H1 (cell line): ENCODE results near the gene ALDH1A2. TPM values are rescaled to one million over a fixed set of nuclear protein-coding genes. Genes with fewer than 3 reads are reported as not detected.

Experiments
- CTCF ChIA-PET: fragments of 300-600 bp; sonication (Branson Sonifier 250); formaldehyde crosslinking; loops from one replicate; lab custom pipeline; 2021; ENCODE audit not compliant: partially characterized antibody; lab: Charles Lee
- POLR2A ChIA-PET: fragments of 300-600 bp; sonication (Branson Sonifier 250); formaldehyde crosslinking; loops from one replicate; lab custom pipeline; 2021; ENCODE audit warnings: inconsistent platforms; ENCODE audit not compliant: partially characterized antibody; lab: Charles Lee
- DNase-seq, 2 experiments: peaks; one replicate each; pipeline versions ENCODE4 v3.0.0 to v3.0.0-alpha.2; 2010 to 2022; ENCODE audit warnings: low spot score in 2 of 2, low read depth in 1 of 2, mixed read lengths in 1 of 2
- FAIRE-seq: peaks from 2 replicates; lab custom pipeline; 2011; peaks lifted over from hg19 to GRCh38; lab: Jason Lieb, UNC
- H2AFZ ChIP-seq: 2 replicates; pipeline ENCODE4 v1.8.1; 2012; ENCODE audit warnings: low read length, inconsistent platforms
- H2AK5ac ChIP-seq: 2 replicates; pipeline ENCODE4 v1.6.1; 2013; ENCODE audit warnings: low read depth, low read length
- H2BK120ac ChIP-seq: replicated peaks from 2 replicates; pipeline ENCODE3; 2013; ENCODE audit warnings: low read depth, low read length, inconsistent platforms
- H2BK12ac ChIP-seq: 2 replicates; pipeline ENCODE4 v1.6.1; 2013; ENCODE audit warnings: low read depth, low read length
- H2BK15ac ChIP-seq: 2 replicates; pipeline ENCODE4 v1.6.1; 2013; ENCODE audit warnings: low read length
- H2BK20ac ChIP-seq: 2 replicates; pipeline ENCODE4 v1.6.1; 2013; ENCODE audit warnings: low read length
- H2BK5ac ChIP-seq: 2 replicates; pipeline ENCODE4 v1.6.1; 2013; ENCODE audit warnings: low read depth, low read length
- H3K14ac ChIP-seq: 2 replicates; pipeline ENCODE4 v1.6.1; 2013; ENCODE audit warnings: inconsistent platforms; ENCODE audit not compliant: insufficient read length
- H3K18ac ChIP-seq: 2 replicates; pipeline ENCODE4 v1.6.1; 2013; ENCODE audit warnings: low read length; ENCODE audit errors: extremely low read depth
- H3K23ac ChIP-seq: 2 replicates; pipeline ENCODE4 v1.6.1; 2013; ENCODE audit warnings: inconsistent platforms; ENCODE audit not compliant: insufficient read length
- H3K23me2 ChIP-seq: 2 replicates; pipeline ENCODE4 v1.6.1; 2013; ENCODE audit warnings: low read depth, low read length
- H3K27ac ChIP-seq: 2 replicates; pipeline ENCODE4 v1.6.1; 2011; ENCODE audit warnings: low read depth, low read length, inconsistent platforms
- H3K27me3 ChIP-seq, 4 experiments: replicated peaks in 1 of 4; 1 replicate in 1 of 4; 2 replicates in 3 of 4; pipeline versions ENCODE4 v1.6.1 to v1.8.1; 2011 to 2013; ENCODE audit warnings: low read length in 3 of 4, mild to moderate bottlenecking in 3 of 4, inconsistent platforms in 2 of 4, mixed read lengths in 2 of 4, moderate library complexity in 1 of 4; ENCODE audit not compliant: control insufficient read depth in 3 of 4, insufficient read depth in 3 of 4; ENCODE audit errors: extremely low read depth in 1 of 4
- H3K36me3 ChIP-seq, 4 experiments: 2 replicates each; pipeline versions ENCODE4 v1.6.1 to v1.8.1; 2011 to 2013; ENCODE audit warnings: mild to moderate bottlenecking in 4 of 4, low read length in 3 of 4, moderate library complexity in 2 of 4, control low read depth in 1 of 4, inconsistent platforms in 1 of 4; ENCODE audit not compliant: insufficient read depth in 4 of 4, control insufficient read depth in 2 of 4
- H3K4ac ChIP-seq: replicated peaks from 2 replicates; pipeline ENCODE3; 2013; ENCODE audit warnings: low read length, low read depth, mixed read lengths, inconsistent platforms; ENCODE audit not compliant: insufficient read length
- H3K4me1 ChIP-seq, 4 experiments: replicated peaks in 1 of 4; 1 replicate in 1 of 4; 2 replicates in 3 of 4; pipeline versions ENCODE4 v1.6.1 to v1.8.1; 2011 to 2013; ENCODE audit warnings: low read length in 3 of 4, inconsistent platforms in 2 of 4, mixed read lengths in 1 of 4; ENCODE audit not compliant: insufficient read depth in 4 of 4, control insufficient read depth in 3 of 4
- H3K4me2 ChIP-seq, 2 experiments: 2 replicates each; pipeline versions ENCODE4 v1.6.1 to v1.8.1; 2011 to 2013; ENCODE audit warnings: low read depth in 2 of 2, low read length in 2 of 2, control low read depth in 1 of 2, inconsistent platforms in 1 of 2, mild to moderate bottlenecking in 1 of 2; ENCODE audit not compliant: insufficient read depth in 1 of 2
- H3K4me3 ChIP-seq, 4 experiments: fragments of 200-600, 300-600 bp in 1 of 4; sonication (generic), shearing (Covaris generic), sonication (Bioruptor Twin) in 1 of 4; 2 replicates each; pipeline versions ENCODE4 v1.5.1 to v1.8.1; 2011 to 2016; ENCODE audit warnings: low read length in 4 of 4, low read depth in 3 of 4, control low read depth in 2 of 4, inconsistent platforms in 2 of 4, mild to moderate bottlenecking in 2 of 4, mixed read lengths in 1 of 4, moderate library complexity in 1 of 4; ENCODE audit not compliant: insufficient read depth in 2 of 4; ENCODE audit errors: extremely low read depth in 1 of 4
- H3K56ac ChIP-seq: replicated peaks from 2 replicates; pipeline ENCODE3; 2013; ENCODE audit warnings: low read depth, mild to moderate bottlenecking, mixed read lengths, low read length, inconsistent platforms; ENCODE audit not compliant: insufficient read length
- H3K79me1 ChIP-seq: 2 replicates; pipeline ENCODE4 v1.6.1; 2013; ENCODE audit warnings: low read depth, low read length, control low read depth
- H3K79me2 ChIP-seq, 2 experiments: 2 replicates each; pipeline versions ENCODE4 v1.6.1 to v1.8.1; 2012 to 2013; ENCODE audit warnings: low read length in 2 of 2, mild to moderate bottlenecking in 2 of 2, inconsistent platforms in 1 of 2; ENCODE audit not compliant: insufficient read depth in 2 of 2, control insufficient read depth in 1 of 2
- H3K9ac ChIP-seq, 4 experiments: replicated peaks in 1 of 4; 1 replicate in 1 of 4; 2 replicates in 3 of 4; pipeline versions ENCODE4 v1.6.1 to v1.8.1; 2011 to 2013; ENCODE audit warnings: low read depth in 3 of 4, low read length in 3 of 4, control low read depth in 2 of 4, mild to moderate bottlenecking in 2 of 4, moderate library complexity in 2 of 4, inconsistent platforms in 1 of 4; ENCODE audit errors: extremely low read depth in 1 of 4
- H3K9me3 ChIP-seq, 2 experiments: 2 replicates each; pipeline versions ENCODE4 v1.6.1 to v1.8.1; 2012 to 2013; ENCODE audit warnings: mild to moderate bottlenecking in 2 of 2, moderate library complexity in 2 of 2, control low read depth in 1 of 2, inconsistent platforms in 1 of 2, low read depth in 1 of 2, low read length in 1 of 2, mixed read lengths in 1 of 2; ENCODE audit not compliant: insufficient read depth in 2 of 2
- H4K20me1 ChIP-seq, 2 experiments: replicated peaks in 1 of 2; 2 replicates each; pipeline versions ENCODE3 to v1.8.1; 2011 to 2013; ENCODE audit warnings: inconsistent platforms in 2 of 2, low read length in 2 of 2, mild to moderate bottlenecking in 1 of 2; ENCODE audit not compliant: insufficient read depth in 2 of 2, control insufficient read depth in 1 of 2
- H4K5ac ChIP-seq: 2 replicates; pipeline ENCODE4 v1.6.1; 2013; ENCODE audit warnings: low read length, low read depth, mixed read lengths, inconsistent platforms; ENCODE audit not compliant: insufficient read length
- H4K8ac ChIP-seq: 2 replicates; pipeline ENCODE4 v1.8.0; 2013; ENCODE audit warnings: mild to moderate bottlenecking, moderate library complexity, low read length, inconsistent platforms; ENCODE audit not compliant: insufficient read depth; ENCODE audit errors: extremely low read depth
- H4K91ac ChIP-seq: replicated peaks from 2 replicates; pipeline ENCODE3; 2013; ENCODE audit warnings: low read length, mixed read lengths, inconsistent platforms; ENCODE audit not compliant: insufficient read length
- CBX8 ChIP-seq: fragments of 300-800, 300-1000 bp; sonication (generic); IDR thresholded peaks from 2 replicates; pipeline ENCODE4 v1.7.1; 2016; ENCODE audit warnings: low read depth, low read length, borderline replicate concordance
- WGBS, 2 experiments: shearing (Covaris generic) in 1 of 2; methylation state at CpG; one replicate each; pipeline versions ENCODE4 v1.1.6 to v1.1.7; 2013 to 2015; ENCODE audit warnings: low lambda C conversion rate in 2 of 2, mixed read lengths in 2 of 2, inconsistent platforms in 1 of 2, low coverage in 1 of 2, missing lambda C conversion rate in 1 of 2; ENCODE audit not compliant: insufficient replicate concordance in 2 of 2, insufficient coverage in 1 of 2, insufficient read length in 1 of 2; ENCODE audit errors: extremely low coverage in 1 of 2, missing lambda C conversion rate in 1 of 2; 5-methylcytosine and 5-hydroxymethylcytosine counted together
- polyA plus RNA-seq, 7 experiments: library from polyadenylated mRNA; depleted of rRNA in 3 of 7; stranded (reverse) in 5 of 7; unstranded in 2 of 7; fragments of >200 nt in 5 of 7; fragments of 200-250 nt in 2 of 7; gene quantifications; 1 replicate in 5 of 7; 2 replicates in 1 of 7; 4 replicates in 1 of 7; pipeline versions ENCODE4 v1.2.1 to v1.2.3, GENCODE V29; 2011 to 2013; ENCODE audit warnings: missing spikeins in 2 of 7, mixed read lengths in 2 of 7
- total RNA-seq: library from RNA; stranded (reverse); fragmentation: NEBNext Ultra II Directional; extraction: Animal tissue kit (Norgen Biotek cat#: 25700); gene quantifications from 2 replicates; pipeline ENCODE4 v1.2.1, GENCODE V29; 2021

Gene ALDH1A2
- total and polyA plus RNA-seq, 2 of the 8 experiments (the other 6 are each of a cell fraction or from before 2014, with no cell fraction given): 0.06 to 0.24 TPM

- Histone ChIP-seq H2BK15ac (no peak overlapping the region), H3K14ac (no peak overlapping the region), H4K8ac (no peak overlapping the region), H3K4me2 (no peak overlapping the region), H2AK5ac (no peak overlapping the region), H3K23ac (no peak overlapping the region), H3K36me3 (no peaks in the 10 kb centered on the region; a peak in 1 of 8 replicates), H3K79me1 (no peaks in the 10 kb centered on the region), H3K9ac (no peak overlapping the region), H3K4me1 (no peaks in the 10 kb centered on the region), H3K4ac (no peak overlapping the region), H4K91ac (no peak overlapping the region), H2AFZ (no peak overlapping the region), H2BK12ac (no peak overlapping the region), H2BK120ac (no peak overlapping the region), H4K20me1 (no peaks in the 10 kb centered on the region), H2BK20ac (no peak overlapping the region), H2BK5ac (no peak overlapping the region), H3K56ac (no peak overlapping the region), H3K79me2 (no peaks in the 10 kb centered on the region), H3K27ac (no peak overlapping the region), H3K9me3 (no peaks in the 10 kb centered on the region), H3K4me3 (no peak overlapping the region), H4K5ac (no peak overlapping the region), H3K18ac (no peak overlapping the region), H3K23me2 (no peaks in the 10 kb centered on the region), H3K27me3 (no peaks in the 10 kb centered on the region)
- POLR2A ChIA-PET: interaction anchor here (0.9 kb wide), 1 partner anchor 73 kb away, joined by 3 read pairs; no protein-coding TSS in a partner anchor
- DNase-seq (no peak), FAIRE-seq (no peak)
- 90% methylated on average over 3 of the region's 3 CpGs; no CpG with 5 or more reads in 1 of the 2 experiments for WGBS, 2 experiments
- CTCF ChIA-PET: interaction anchor here (1.0 to 1.9 kb wide), 7 partner anchors 14 to 190 kb away, joined by 3 to 5 read pairs (median 3); no protein-coding TSS in a partner anchor
- no peak for TF ChIP-seq CBX8
Measured at GRCh38 chr15:57993409-57994145, 71.9 kb downstream of the ALDH1A2 start.
